ENCODE measurements around the gene GP9.

The GP9 gene

GRCh38 chr3:129033151-129033550, 27.4 kb upstream of the GP9 start:
- Histone ChIP-seq H3K4me3 (no peak overlapping the region), H3K27ac (no peak overlapping the region), H3K36me3 (ENCODE audit: insufficient read depth, low read length) (no peaks in the 10 kb centered on the region), H3K9ac (ENCODE audit: insufficient read length) (no peak overlapping the region), H3K9me3 (ENCODE audit: low read depth, low read length) (no peaks in the 10 kb centered on the region)
- TF ChIP-seq EZH2 (IDR thresholded peaks at IDR 0.05): no peak
- TF ChIP-seq POLR2AphosphoS5 (IDR thresholded peaks at IDR 0.05; ENCODE audit: borderline replicate concordance, low read depth, low read length): no peak
- no peak for TF ChIP-seq FOXP2 (optimal IDR thresholded peaks at IDR 0.05; ENCODE audit: control extremely low read depth, extremely low read length, insufficient read depth)
- DNase-seq (ENCODE audit: low read depth, low spot score): no peak

- Histone ChIP-seq H3K27ac (no peak overlapping the region), H3K9me3 (ENCODE audit: low read depth, low read length) (no peaks in the 10 kb centered on the region), H3K9ac (ENCODE audit: insufficient read length) (no peak overlapping the region), H3K4me3 (no peak overlapping the region), H3K36me3 (ENCODE audit: insufficient read depth, low read length) (no peaks in the 10 kb centered on the region)
- TF ChIP-seq POLR2AphosphoS5 (IDR thresholded peaks at IDR 0.05; ENCODE audit: borderline replicate concordance, low read depth, low read length) (no peak), EZH2 (IDR thresholded peaks at IDR 0.05) (no peak), FOXP2 (optimal IDR thresholded peaks at IDR 0.05; ENCODE audit: control extremely low read depth, extremely low read length, insufficient read depth) (no peak)
- no peak for DNase-seq (ENCODE audit: low read depth, low spot score)
Measured at GRCh38 chr3:129033633-129034321, 26.8 kb upstream of the GP9 start.

GRCh38 chr3:129034642-129035041, 25.9 kb upstream of the GP9 start:
- H3K27ac ChIP-seq: peak overlapping the region; percentile 55
- H3K9me3 ChIP-seq (ENCODE audit: low read depth, low read length): no peaks in the 10 kb centered on the region
- no peak for DNase-seq (ENCODE audit: low read depth, low spot score)
- no peaks in the 10 kb centered on the region for H3K36me3 ChIP-seq (ENCODE audit: insufficient read depth, low read length)
- TF ChIP-seq EZH2 (IDR thresholded peaks at IDR 0.05): no peak
- no peak for TF ChIP-seq FOXP2 (optimal IDR thresholded peaks at IDR 0.05; ENCODE audit: control extremely low read depth, extremely low read length, insufficient read depth)
- TF ChIP-seq POLR2AphosphoS5 (IDR thresholded peaks at IDR 0.05; ENCODE audit: borderline replicate concordance, low read depth, low read length): no peak
- H3K4me3 ChIP-seq: no peak overlapping the region
- no peak overlapping the region for H3K9ac ChIP-seq (ENCODE audit: insufficient read length)

- DNase-seq (ENCODE audit: low read depth, low spot score): no peak
- H3K9me3 ChIP-seq (ENCODE audit: low read depth, low read length): no peaks in the 10 kb centered on the region
- H3K36me3 ChIP-seq (ENCODE audit: insufficient read depth, low read length): no peaks in the 10 kb centered on the region
- no peak overlapping the region for H3K9ac ChIP-seq (ENCODE audit: insufficient read length)
- H3K27ac ChIP-seq: 0 out of 2 replicates have a peak overlapping the region, but pooled peaks have one; percentile 55
- TF ChIP-seq EZH2 (IDR thresholded peaks at IDR 0.05) (no peak), FOXP2 (optimal IDR thresholded peaks at IDR 0.05; ENCODE audit: control extremely low read depth, extremely low read length, insufficient read depth) (no peak), POLR2AphosphoS5 (IDR thresholded peaks at IDR 0.05; ENCODE audit: borderline replicate concordance, low read depth, low read length) (no peak)
- no peak overlapping the region for H3K4me3 ChIP-seq
Measured at GRCh38 chr3:129035360-129036221, 25.0 kb upstream of the GP9 start.

GRCh38 chr3:129036222-129037092, 24.1 kb upstream of the GP9 start:
- Histone ChIP-seq H3K36me3 (ENCODE audit: insufficient read depth, low read length) (no peaks in the 10 kb centered on the region), H3K27ac (no peak overlapping the region), H3K4me3 (no peak overlapping the region), H3K9me3 (ENCODE audit: low read depth, low read length) (no peaks in the 10 kb centered on the region), H3K9ac (ENCODE audit: insufficient read length) (no peak overlapping the region)
- no peak for TF ChIP-seq EZH2 (IDR thresholded peaks at IDR 0.05)
- no peak for TF ChIP-seq POLR2AphosphoS5 (IDR thresholded peaks at IDR 0.05; ENCODE audit: borderline replicate concordance, low read depth, low read length)
- no peak for TF ChIP-seq FOXP2 (optimal IDR thresholded peaks at IDR 0.05; ENCODE audit: control extremely low read depth, extremely low read length, insufficient read depth)
- no peak for DNase-seq (ENCODE audit: low read depth, low spot score)

GRCh38 chr3:129037093-129037419, 23.5 kb upstream of the GP9 start:
- Histone ChIP-seq H3K9me3 (ENCODE audit: low read depth, low read length) (no peaks in the 10 kb centered on the region), H3K27ac (no peak overlapping the region), H3K9ac (ENCODE audit: insufficient read length) (no peak overlapping the region), H3K4me3 (no peak overlapping the region), H3K36me3 (ENCODE audit: insufficient read depth, low read length) (no peaks in the 10 kb centered on the region)
- no peak for DNase-seq (ENCODE audit: low read depth, low spot score)
- no peak for TF ChIP-seq POLR2AphosphoS5 (IDR thresholded peaks at IDR 0.05; ENCODE audit: borderline replicate concordance, low read depth, low read length)
- TF ChIP-seq EZH2 (IDR thresholded peaks at IDR 0.05): no peak
- no peak for TF ChIP-seq FOXP2 (optimal IDR thresholded peaks at IDR 0.05; ENCODE audit: control extremely low read depth, extremely low read length, insufficient read depth)

- TF ChIP-seq FOXP2 (optimal IDR thresholded peaks at IDR 0.05; ENCODE audit: control extremely low read depth, extremely low read length, insufficient read depth) (no peak), EZH2 (IDR thresholded peaks at IDR 0.05) (no peak), POLR2AphosphoS5 (IDR thresholded peaks at IDR 0.05; ENCODE audit: borderline replicate concordance, low read depth, low read length) (no peak)
- DNase-seq (ENCODE audit: low read depth, low spot score): no peak
- H3K27ac ChIP-seq: no peak overlapping the region
- peak overlapping the region; percentile 19 for H3K9ac ChIP-seq (ENCODE audit: insufficient read length)
- no peak overlapping the region for H3K4me3 ChIP-seq
- no peaks in the 10 kb centered on the region for H3K36me3 ChIP-seq (ENCODE audit: insufficient read depth, low read length)
- no peaks in the 10 kb centered on the region for H3K9me3 ChIP-seq (ENCODE audit: low read depth, low read length)
Measured at GRCh38 chr3:129038121-129038855, 22.3 kb upstream of the GP9 start.
